HFF-Myc (cell line): ENCODE measurements around the gene LAMC1.

Experiments used
- DNase-seq: peaks from one replicate; pipeline ENCODE4 v3.0.0-alpha.2; 2011; ENCODE audit warnings: low read depth; ENCODE audit errors: extremely low read depth
- H3K4me3 ChIP-seq: replicated peaks from 2 replicates; pipeline ENCODE4 v1.5.1; 2011; ENCODE audit warnings: low read depth, mild to moderate bottlenecking, control low read depth, low read length
- CTCF ChIP-seq: IDR thresholded peaks from 2 replicates; pipeline ENCODE4 v1.5.1; 2012; ENCODE audit warnings: mild to moderate bottlenecking, low read depth, low read length, control low read depth; ENCODE audit errors: missing control alignments

The LAMC1 gene

GRCh38 chr1:183048087-183049085 is 25.2 kb downstream of the LAMC1 start:
- no peak for TF ChIP-seq CTCF
- DNase-seq = no peak
- H3K4me3 ChIP-seq = no peak overlapping the region

DNA sequence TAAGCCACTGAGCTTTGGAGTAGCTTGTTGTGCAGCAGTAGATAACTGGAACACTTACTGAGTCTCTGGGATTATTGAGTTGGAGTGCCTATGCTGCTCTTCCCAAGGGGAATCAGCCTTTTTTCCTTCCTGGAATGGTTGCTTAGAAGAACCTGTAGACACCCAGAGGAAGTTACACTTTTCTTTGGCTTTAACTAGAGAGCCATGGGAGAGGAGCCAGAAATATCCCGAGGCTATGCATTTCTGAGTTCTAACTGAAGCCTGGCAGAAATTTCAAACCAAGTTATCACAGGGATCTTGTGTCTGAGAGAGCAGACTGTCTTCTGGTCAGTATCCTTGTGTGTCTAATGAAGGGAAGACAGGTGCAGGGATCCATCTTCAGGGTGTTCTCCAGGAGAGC is 28.3 kb downstream of the LAMC1 start:
- no peak for TF ChIP-seq CTCF
- no peak overlapping the region for H3K4me3 ChIP-seq
- no peak for DNase-seq

DNA sequence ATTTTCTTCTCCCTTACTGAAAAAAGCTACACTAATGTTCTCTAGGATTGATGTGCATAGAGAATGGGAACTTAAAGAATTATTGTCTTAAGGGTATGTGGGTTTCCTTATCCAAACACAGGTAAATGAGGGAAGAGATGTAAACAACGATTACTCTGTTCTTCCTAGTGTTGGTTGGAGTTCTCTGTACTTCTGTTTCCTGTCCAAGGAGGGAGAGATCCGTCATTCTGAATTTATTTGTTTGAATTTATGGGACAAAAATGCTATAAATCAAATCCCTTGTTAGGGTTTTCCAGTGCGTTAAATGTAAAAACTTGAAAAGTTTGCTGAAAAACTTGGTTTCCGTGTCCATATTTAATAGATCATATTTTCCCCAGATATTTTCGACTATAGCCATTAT is 29.6 kb downstream of the LAMC1 start:
- TF ChIP-seq CTCF = no peak
- H3K4me3 ChIP-seq = no peak overlapping the region
- no peak for DNase-seq

- no peak overlapping the region for H3K4me3 ChIP-seq
- TF ChIP-seq CTCF = no peak
- DNase-seq = no peak
Measured at GRCh38 chr1:183058851-183059502, 35.8 kb downstream of the LAMC1 start.

GRCh38 chr1:183061194-183061593 is 38.0 kb downstream of the LAMC1 start:
- no peak overlapping the region for H3K4me3 ChIP-seq
- no peak for DNase-seq
- no peak for TF ChIP-seq CTCF

GRCh38 chr1:183063349-183063748 is 40.1 kb downstream of the LAMC1 start:
- no peak for DNase-seq
- TF ChIP-seq CTCF = no peak
- no peak overlapping the region for H3K4me3 ChIP-seq
